ENCODE data around the gene POU6F2. TPM values are rescaled to one million over a fixed set of nuclear protein-coding genes. Genes with fewer than 3 reads are reported as not detected.

The POU6F2 gene
- total and polyA plus RNA-seq, 2 experiments from 2014 or later, result 7.2 to 7.3 TPM

- TF ChIP-seq REST (IDR thresholded peaks at IDR 0.05; ENCODE audit: unreplicated experiment) (no peak), EZH2phosphoT487 (IDR thresholded peaks at IDR 0.05; ENCODE audit: unreplicated experiment) (no peak), NANOG (IDR thresholded peaks at IDR 0.05; ENCODE audit: borderline replicate concordance) (no peak)
Observed at GRCh38 chr7:39083781-39084180, 106.1 kb downstream of the POU6F2 start (continued).

GRCh38 chr7:39084349-39084748 is 106.6 kb downstream of the POU6F2 start:
- Mint-ChIP-seq H3K36me3 (ENCODE audit: low read depth) (no peaks in the 10 kb centered on the region), H3K4me3 (no peak overlapping the region), H3K4me1 (peaks cover 54% of the 10 kb centered on the region), H3K27ac (no peak overlapping the region), H3K9me3 (no peaks in the 10 kb centered on the region), H3K27me3 (ENCODE audit: insufficient read depth, low read depth, poor library complexity) (peaks cover 6% of the 10 kb centered on the region)
- no peaks in the 10 kb centered on the region for H3K27me3 ChIP-seq (ENCODE audit: insufficient read depth)
- no peak overlapping the region for H2AFZ ChIP-seq
- peaks cover 21% of the 10 kb centered on the region for H3K4me1 ChIP-seq (ENCODE audit: insufficient read depth)
- no peaks in the 10 kb centered on the region for H3K36me3 ChIP-seq (ENCODE audit: insufficient read depth)
- no peak overlapping the region for H3K4me2 ChIP-seq
- DNase-seq (ENCODE audit: low spot score) (no peak), ATAC-seq (no peak)
- H3K9me2 ChIP-seq (ENCODE audit: insufficient read depth), result no peaks in the 10 kb centered on the region
- no peaks in the 10 kb centered on the region for H3K79me2 ChIP-seq (replicated peaks; ENCODE audit: insufficient read depth)
- no peaks in the 10 kb centered on the region for H4K20me1 ChIP-seq (replicated peaks; ENCODE audit: insufficient read depth)
- H3F3A ChIP-seq (replicated peaks; ENCODE audit: low read depth), result no peaks in the 10 kb centered on the region
- no peak overlapping the region for H3K27ac ChIP-seq (ENCODE audit: low read depth)
- no peak overlapping the region for H3K4me3 ChIP-seq
- TF ChIP-seq ZNF114 (CRISPR knock-in tag; IDR thresholded peaks at IDR 0.05) (no peak), REST (IDR thresholded peaks at IDR 0.05; ENCODE audit: unreplicated experiment) (no peak), JUNB (IDR thresholded peaks at IDR 0.05; ENCODE audit: unreplicated experiment) (no peak), CTCF (conservative IDR thresholded peaks at IDR 0.05; ENCODE audit: low read depth in 2 of 2) (no peak), CREB1 (CRISPR knock-in tag; IDR thresholded peaks at IDR 0.05; ENCODE audit: low read depth) (no peak), POLR2AphosphoS5 (IDR thresholded peaks at IDR 0.05; ENCODE audit: low read depth) (no peak), STAT1 (IDR thresholded peaks at IDR 0.05; ENCODE audit: unreplicated experiment) (no peak), ZNF331 (CRISPR knock-in tag; IDR thresholded peaks at IDR 0.05; ENCODE audit: low read depth) (no peak), ETS1 (IDR thresholded peaks at IDR 0.05) (no peak)

Measured in GM23338 (cell line).